HG02588 (cell line): Measurements from ENCODE around the gene C1QTNF4.
"Not testable (repeated sequence)": the region's sequence is repeated elsewhere in the genome, so short reads cannot be mapped to it uniquely, and the experiment has no call there.

Source experiments
- ATAC-seq: cut with Tn5 transposase; IDR thresholded peaks from one replicate; pipeline ENCODE4 v1.9.1; 2021; ENCODE audit warnings: mild to moderate bottlenecking, moderate library complexity; ENCODE audit not compliant: unreplicated experiment

Gene C1QTNF4

GRCh38 chr11:47569646-47570045, 24.6 kb downstream of the C1QTNF4 start:
- ATAC-seq: no peak

- ATAC-seq: no peak
Measured at GRCh38 chr11:47566149-47566698, 28.0 kb downstream of the C1QTNF4 start.

DNA sequence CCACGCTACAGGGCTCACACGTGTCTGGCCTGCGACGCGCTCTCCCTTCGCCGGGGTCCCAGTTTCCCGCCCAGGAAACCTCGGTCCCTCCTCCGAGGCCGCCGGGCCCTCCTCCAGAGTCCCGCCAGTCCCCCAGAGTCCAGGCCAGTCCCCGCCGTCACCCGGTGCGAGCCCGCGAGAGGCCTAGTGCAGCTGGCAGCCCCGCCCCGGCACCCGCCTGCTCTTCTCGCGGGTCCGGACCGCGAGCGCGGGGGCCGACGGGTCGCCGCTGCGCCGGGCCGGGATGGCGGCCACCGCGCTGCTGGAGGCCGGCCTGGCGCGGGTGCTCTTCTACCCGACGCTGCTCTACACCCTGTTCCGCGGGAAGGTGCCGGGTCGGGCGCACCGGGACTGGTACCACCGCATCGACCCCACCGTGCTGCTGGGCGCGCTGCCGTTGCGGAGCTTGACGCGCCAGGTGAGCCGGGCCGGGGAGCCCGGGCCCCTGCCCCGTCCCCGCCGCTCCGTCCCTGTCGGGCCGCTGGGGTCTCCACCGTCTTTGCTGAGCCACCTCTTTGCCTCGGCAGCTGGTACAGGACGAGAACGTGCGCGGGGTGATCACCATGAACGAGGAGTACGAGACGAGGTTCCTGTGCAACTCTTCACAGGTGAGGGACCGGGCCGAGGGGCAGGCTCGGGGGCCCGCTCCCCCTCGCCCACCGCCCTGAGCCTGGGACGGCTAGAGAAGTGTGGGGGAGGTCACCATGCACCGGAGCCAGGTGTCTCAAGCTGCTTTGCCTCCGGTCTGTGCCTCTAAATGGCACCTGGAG, 28.7 kb downstream of the C1QTNF4 start, which contains the start of gene PTPMT1:
Gene PTPMT1, plus strand, starts transcription at position 260 of the 809 bp plus-strand sequence. Its CDS starts 24 bp downstream, at position 284.
- ATAC-seq: peak; percentile 91

GRCh38 chr11:47564933-47565339, 29.3 kb downstream of the C1QTNF4 start:
- peak; percentile 15 for ATAC-seq

GRCh38 chr11:47564366-47564765, 29.8 kb downstream of the C1QTNF4 start:
- ATAC-seq: not testable (repeated sequence)

GRCh38 chr11:47562393-47562792, 31.8 kb downstream of the C1QTNF4 start:
- ATAC-seq: not testable (repeated sequence)

DNA sequence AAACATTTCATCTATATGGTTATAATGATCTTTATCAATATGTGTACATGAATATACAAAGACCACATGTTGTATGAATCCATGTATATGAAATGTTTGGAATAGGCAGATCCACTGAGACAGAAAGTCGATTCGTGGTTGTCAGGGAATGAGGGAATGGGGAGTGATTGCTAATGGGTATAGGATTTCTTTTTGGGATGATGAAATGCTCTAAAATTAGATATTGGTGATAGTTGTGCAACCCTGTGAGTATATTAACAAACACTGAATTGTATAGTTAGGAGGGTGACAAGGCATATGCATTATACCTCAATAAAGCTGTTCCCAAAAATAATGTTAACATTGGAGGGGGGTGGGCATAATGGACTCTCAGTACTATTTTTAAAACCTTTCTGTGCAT, 33.8 kb downstream of the C1QTNF4 start:
- no peak for ATAC-seq

GRCh38 chr11:47558695-47559094, 35.5 kb downstream of the C1QTNF4 start:
- ATAC-seq: no peak

DNA sequence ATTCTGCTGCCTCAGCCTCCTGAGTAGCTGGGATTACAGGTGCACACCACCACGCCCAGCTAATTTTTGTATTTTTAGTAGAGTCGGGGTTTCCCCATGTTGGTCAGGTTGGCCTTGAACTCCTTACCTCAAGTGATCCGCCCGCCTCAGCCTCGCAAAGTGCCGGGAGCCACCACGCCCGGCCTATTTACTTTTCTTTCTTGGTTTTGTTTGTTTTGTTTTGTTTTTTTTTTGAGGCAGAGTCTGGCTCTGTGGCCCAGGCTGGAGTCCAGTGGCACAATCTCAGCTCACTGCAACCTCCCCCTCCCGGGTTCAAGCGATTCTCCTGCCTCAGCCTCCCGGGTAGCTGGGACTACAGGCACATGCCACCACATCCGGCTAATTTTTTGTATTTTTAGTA, 37.2 kb downstream of the C1QTNF4 start:
- not testable (repeated sequence) for ATAC-seq

DNA sequence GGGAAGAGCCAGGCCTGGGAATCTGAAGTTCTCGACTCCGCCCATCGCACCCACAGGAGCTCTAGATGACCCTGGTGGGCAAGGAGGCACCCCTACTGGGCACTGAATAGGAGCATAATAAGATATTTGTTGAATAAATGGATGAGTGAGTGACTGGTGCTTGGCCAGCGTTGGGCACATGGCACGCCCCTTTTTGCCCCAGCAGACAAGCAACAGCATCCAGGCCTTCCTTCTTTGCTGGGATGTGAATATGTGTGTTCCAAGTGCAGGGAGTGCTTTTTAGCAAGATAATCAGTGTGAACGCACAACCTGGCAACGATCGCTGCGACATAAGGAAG, 40.8 kb downstream of the C1QTNF4 start:
- peak; percentile 16 for ATAC-seq

DNA sequence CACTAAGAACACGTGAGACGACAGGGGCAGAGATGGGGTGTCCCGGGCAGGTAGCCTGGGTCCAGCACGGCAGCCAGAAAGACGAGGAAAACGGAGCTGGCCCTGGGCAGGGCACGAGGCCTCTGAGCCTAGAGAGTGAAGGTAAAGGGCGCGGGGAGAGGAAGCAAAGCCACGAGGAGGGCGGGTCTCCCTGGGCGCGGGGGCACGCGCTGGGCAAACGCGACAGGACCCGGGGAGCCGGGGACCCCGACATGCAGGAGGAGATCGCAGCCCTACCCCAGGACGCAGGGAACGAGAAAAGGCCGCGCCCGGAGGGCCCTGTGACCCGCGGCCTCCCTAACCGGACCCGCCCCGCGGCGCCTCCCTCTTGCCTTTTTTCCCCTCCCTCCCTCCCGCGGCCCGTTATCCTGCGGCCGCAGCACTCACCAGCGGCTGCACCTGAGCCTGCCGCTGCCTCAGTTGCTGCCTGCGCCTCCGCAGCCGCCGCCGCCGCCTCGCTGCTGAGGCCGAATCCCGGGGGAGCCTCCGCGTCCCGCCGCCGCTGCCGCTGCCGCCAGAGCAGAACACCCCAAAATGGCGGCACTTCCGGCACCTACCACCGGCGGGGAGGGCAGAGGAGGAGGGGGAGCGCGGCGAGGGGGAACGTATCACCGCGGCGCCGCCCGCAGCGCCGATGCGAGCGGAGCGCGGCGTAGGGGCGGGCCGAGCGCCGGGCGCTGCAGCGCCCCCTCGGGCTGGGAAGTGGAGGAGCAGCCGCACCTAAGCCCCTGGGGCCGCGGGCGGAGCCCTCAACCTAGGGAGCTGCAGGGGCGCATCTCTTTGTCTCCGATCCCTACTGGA, 41.4 kb downstream of the C1QTNF4 start, which contains the start of gene CELF1:
Gene CELF1, minus strand, starts transcription at position 567 of the 840 bp plus-strand sequence. CDS start 53,609 bp downstream, outside the sequence.
- ATAC-seq: peak; percentile 87

DNA sequence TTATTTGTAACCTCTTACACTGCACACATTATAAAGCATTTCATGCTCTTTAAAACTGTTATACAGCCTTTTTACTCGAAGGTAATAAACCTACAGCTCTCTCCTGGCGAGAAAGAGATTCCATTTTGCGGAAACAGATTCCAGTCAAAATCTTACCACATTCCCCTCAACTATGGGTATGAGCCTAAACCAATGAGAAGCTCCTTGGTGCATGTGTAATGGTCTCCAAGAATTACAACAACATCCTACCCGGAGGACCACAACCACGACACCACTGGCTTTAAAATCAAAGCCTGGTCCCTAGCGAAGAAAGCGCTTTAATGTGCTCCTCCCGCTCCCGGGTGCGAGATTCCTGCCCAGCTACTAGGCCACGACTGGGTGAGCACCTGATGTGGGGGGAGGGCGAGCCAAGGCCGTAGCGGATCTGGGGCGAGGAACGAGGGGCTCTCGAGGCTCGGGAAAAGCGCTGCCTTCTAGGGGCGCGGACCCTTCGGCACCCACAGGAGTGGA, 42.1 kb downstream of the C1QTNF4 start:
- peak; percentile 5 for ATAC-seq

- ATAC-seq: no peak
Measured at GRCh38 chr11:47551086-47551485, 43.1 kb downstream of the C1QTNF4 start.

DNA sequence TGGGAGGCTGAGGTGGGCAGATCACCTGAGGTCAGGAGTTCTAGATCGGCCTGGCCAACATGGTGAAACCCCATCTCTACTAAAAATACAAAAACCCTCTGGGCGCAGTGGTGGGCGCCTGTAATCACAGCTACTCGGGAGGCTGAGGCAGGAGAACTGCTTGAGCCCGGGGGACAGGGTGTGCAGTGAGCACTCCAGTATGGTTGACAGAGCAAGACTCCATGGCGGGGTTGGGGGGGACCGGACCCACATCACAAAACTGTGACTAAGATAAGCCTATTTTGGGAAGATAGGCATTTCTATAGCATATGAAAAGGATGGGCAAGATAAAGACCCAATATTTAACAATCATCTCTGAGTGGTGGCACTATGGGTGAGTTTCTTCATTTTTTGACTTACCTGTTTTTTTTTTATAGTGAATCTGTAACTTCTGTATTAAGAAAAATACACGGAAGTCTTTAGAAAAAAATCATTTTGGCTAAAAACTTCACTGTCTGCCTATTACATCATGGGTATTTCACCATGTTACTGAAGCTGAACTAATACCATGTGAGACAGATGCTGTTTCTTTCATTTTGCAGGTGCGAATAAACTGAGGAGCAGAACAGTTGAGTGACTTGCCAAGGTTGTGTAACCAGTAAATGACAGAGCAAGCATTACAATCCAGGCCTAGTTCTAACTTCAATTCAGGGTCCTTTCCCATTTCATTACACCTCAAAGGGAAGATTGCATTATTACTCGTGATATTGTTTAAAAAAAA, 43.7 kb downstream of the C1QTNF4 start:
- no peak for ATAC-seq

GRCh38 chr11:47546274-47546673, 47.9 kb downstream of the C1QTNF4 start:
- not testable (repeated sequence) for ATAC-seq

- no peak for ATAC-seq
Measured at GRCh38 chr11:47545298-47545697, 48.9 kb downstream of the C1QTNF4 start.

DNA sequence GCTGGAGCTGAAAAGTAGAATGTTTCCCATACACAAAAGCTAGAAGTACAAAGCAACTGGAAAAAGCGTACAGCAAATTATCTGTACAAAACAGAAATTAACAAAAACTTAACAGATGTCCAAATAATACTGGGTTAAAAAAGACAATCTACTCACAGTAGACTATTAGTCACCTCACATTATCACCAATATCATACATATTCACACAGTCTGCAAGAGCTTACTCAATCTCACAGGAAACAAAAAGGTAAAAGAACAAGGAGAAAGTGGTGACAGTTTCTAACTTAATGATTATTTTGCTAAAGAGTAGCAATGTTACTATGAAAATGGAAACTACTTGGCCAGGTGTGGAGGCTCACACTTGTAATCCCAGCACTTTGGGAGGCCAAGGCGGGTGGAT, 53.1 kb downstream of the C1QTNF4 start:
- ATAC-seq: no peak

DNA sequence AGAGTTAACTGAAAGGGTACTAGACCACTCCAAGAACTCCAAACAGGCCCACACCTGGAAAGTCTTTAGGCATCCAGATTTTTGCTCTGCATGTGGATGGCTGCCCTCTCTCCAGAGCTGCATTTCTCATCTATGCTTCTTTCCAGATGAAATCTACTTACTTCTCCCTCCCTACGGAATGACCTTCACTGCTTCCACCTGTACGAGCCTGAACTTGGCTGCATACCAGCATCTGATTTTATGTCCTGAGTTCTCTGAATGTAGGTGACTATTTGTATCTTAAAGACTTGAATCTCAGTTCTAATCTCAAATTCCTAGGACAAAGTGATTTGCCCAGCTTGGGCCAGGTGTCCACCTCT, 54.6 kb downstream of the C1QTNF4 start:
- ATAC-seq: no peak
